Muscle of leg (tissue), 11 donors: ENCODE data around the gene IL2RA. TPM values are rescaled to one million over a fixed set of nuclear protein-coding genes. Genes with fewer than 3 reads are reported as not detected.

ENCODE experiments used
- DNase-seq: peaks from one replicate; pipeline ENCODE4 v3.0.0; 2013
- H3K27ac ChIP-seq: one replicate; pipeline ENCODE4 v1.5.1; 2013; ENCODE audit warnings: mild to moderate bottlenecking, low read length, control low read depth
- H3K27me3 ChIP-seq: one replicate; pipeline ENCODE4 v1.6.1; 2013; ENCODE audit warnings: low read length; ENCODE audit not compliant: control insufficient read depth, insufficient read depth
- H3K36me3 ChIP-seq: one replicate; pipeline ENCODE4 v1.6.1; 2013; ENCODE audit warnings: low read length; ENCODE audit not compliant: control insufficient read depth, insufficient read depth
- H3K4me1 ChIP-seq: one replicate; pipeline ENCODE4 v1.6.1; 2013; ENCODE audit warnings: low read length; ENCODE audit not compliant: control insufficient read depth, insufficient read depth
- H3K4me3 ChIP-seq: one replicate; pipeline ENCODE4 v1.5.1; 2013; ENCODE audit warnings: low read length, control low read depth
- H3K9me3 ChIP-seq: replicated peaks from 2 replicates; pipeline ENCODE4 v1.6.1; 2013; ENCODE audit warnings: low read depth, low read length; ENCODE audit not compliant: control insufficient read depth
- WGBS: methylation state at CpG from one replicate; pipeline ENCODE4 v1.1.5; 2013; ENCODE audit warnings: missing lambda C conversion rate; ENCODE audit not compliant: insufficient coverage; 5-methylcytosine and 5-hydroxymethylcytosine counted together
- polyA plus RNA-seq, 8 donors: library from polyadenylated mRNA; unstranded; fragments of 120-200 nt; gene quantifications; one replicate each; pipeline versions ENCODE4 v1.2.1 to v1.2.3, GENCODE V29; 2013; ENCODE audit warnings: inconsistent platforms in 1 of 8, low replicate concordance in 1 of 8; ENCODE audit not compliant: insufficient read length in 8 of 8, insufficient read depth in 1 of 8
- total RNA-seq: library from RNA; stranded (reverse); fragments of 120-200 nt; gene quantifications from one replicate; pipeline ENCODE4 v1.2.4, GENCODE V29; 2013

The IL2RA gene
- total and polyA plus RNA-seq, 9 donors, result 0.05 to 0.24 (median 0.10) TPM; not detected in 5

- WGBS, result 100% methylated on average over 1 of the region's 7 CpGs
- Histone ChIP-seq H3K4me1 (peaks cover 4% of the 10 kb centered on the region), H3K9me3 (no peaks in the 10 kb centered on the region), H3K27me3 (no peaks in the 10 kb centered on the region), H3K4me3 (no peak overlapping the region), H3K27ac (no peak overlapping the region), H3K36me3 (peaks cover 22% of the 10 kb centered on the region)
- DNase-seq, result no peak
These were observed 36.0 kb upstream of the IL2RA start for GRCh38 chr10:6098156-6098555.

GRCh38 chr10:6097063-6097462 lies 34.9 kb upstream of the IL2RA start:
- Histone ChIP-seq H3K27ac (no peak overlapping the region), H3K9me3 (no peaks in the 10 kb centered on the region), H3K27me3 (no peaks in the 10 kb centered on the region), H3K4me1 (peaks cover 4% of the 10 kb centered on the region), H3K4me3 (no peak overlapping the region), H3K36me3 (peaks cover 15% of the 10 kb centered on the region)
- DNase-seq, result no peak
- WGBS, result 89% methylated on average over 4 of the region's 5 CpGs

- H3K4me3 ChIP-seq, result no peak overlapping the region
- H3K27me3 ChIP-seq, result no peaks in the 10 kb centered on the region
- no peak for DNase-seq
- no peak overlapping the region for H3K27ac ChIP-seq
- H3K4me1 ChIP-seq, result peaks cover 8% of the 10 kb centered on the region
- H3K36me3 ChIP-seq, result peaks cover 13% of the 10 kb centered on the region
- no peaks in the 10 kb centered on the region for H3K9me3 ChIP-seq
- 95% methylated on average over 4 of the region's 12 CpGs for WGBS
These were observed 33.8 kb upstream of the IL2RA start for GRCh38 chr10:6095810-6096570.

- no peak overlapping the region for H3K27ac ChIP-seq
- H3K9me3 ChIP-seq, result no peaks in the 10 kb centered on the region
- WGBS, result no CpG with 5 or more reads among the region's 2 CpGs
- H3K36me3 ChIP-seq, result peaks cover 9% of the 10 kb centered on the region
- DNase-seq, result no peak
- H3K27me3 ChIP-seq, result no peaks in the 10 kb centered on the region
- H3K4me1 ChIP-seq, result peaks cover 22% of the 10 kb centered on the region
- H3K4me3 ChIP-seq, result no peak overlapping the region
These were observed 30.6 kb upstream of the IL2RA start for GRCh38 chr10:6092731-6093130.

GRCh38 chr10:6091630-6092029 lies 29.5 kb upstream of the IL2RA start:
- peak; percentile 30 for DNase-seq
- no peaks in the 10 kb centered on the region for H3K27me3 ChIP-seq
- H3K27ac ChIP-seq, result no peak overlapping the region
- H3K36me3 ChIP-seq, result peaks cover 5% of the 10 kb centered on the region
- H3K9me3 ChIP-seq, result no peaks in the 10 kb centered on the region
- WGBS, result 40% methylated on average over 1 of the region's 1 CpG
- no peak overlapping the region for H3K4me3 ChIP-seq
- H3K4me1 ChIP-seq, result peaks cover 24% of the 10 kb centered on the region

- Histone ChIP-seq H3K9me3 (no peaks in the 10 kb centered on the region), H3K4me3 (peak overlapping the region; percentile 67), H3K27me3 (no peaks in the 10 kb centered on the region), H3K36me3 (peaks cover 2% of the 10 kb centered on the region), H3K4me1 (peaks cover 22% of the 10 kb centered on the region), H3K27ac (peak overlapping the region; percentile 60)
- peak; percentile 32 for DNase-seq
- under 1% methylated on average over 53 of the region's 53 CpGs for WGBS
These were observed 27.4 kb upstream of the IL2RA start for GRCh38 chr10:6089334-6090219.

- Histone ChIP-seq H3K4me1 (peaks cover 24% of the 10 kb centered on the region), H3K9me3 (no peaks in the 10 kb centered on the region)
- WGBS, result under 1% methylated on average over 73 of the region's 77 CpGs
These were observed 26.7 kb upstream of the IL2RA start, which contains the start of gene RBM17 for GRCh38 chr10:6088721-6089333. Gene RBM17 (plus strand): TSS chr10:6089034. CDS start chr10:6097066, 8,032 bp downstream.

GRCh38 chr10:6086375-6087233 lies 24.4 kb upstream of the IL2RA start:
- peak overlapping the region; percentile 48 for H3K27ac ChIP-seq
- no peak overlapping the region for H3K4me3 ChIP-seq
- H3K4me1 ChIP-seq, result peaks cover 33% of the 10 kb centered on the region
- DNase-seq, result peak; percentile 92
- H3K9me3 ChIP-seq, result peaks cover 2% of the 10 kb centered on the region
- WGBS, result 26% methylated on average over 16 of the region's 19 CpGs
- H3K36me3 ChIP-seq, result peaks cover 2% of the 10 kb centered on the region
- H3K27me3 ChIP-seq, result peaks cover 4% of the 10 kb centered on the region

More at GRCh38 chr10:6088721-6089333, 26.7 kb upstream of the IL2RA start, which contains the start of gene RBM17:
- H3K36me3 ChIP-seq, result peaks cover 2% of the 10 kb centered on the region
- peak within 1 kb of the TSS; percentile 60 for H3K27ac ChIP-seq
- peak; percentile 99 for DNase-seq
- H3K27me3 ChIP-seq, result peaks cover 3% of the 10 kb centered on the region
- H3K4me3 ChIP-seq, result peak within 1 kb of the TSS; percentile 67
